HL-60 (cell line): ENCODE measurements around the gene GLIPR2.

Experiments
- DNase-seq, 2 experiments: peaks; one replicate each; pipeline ENCODE4 v3.0.0-alpha.2; 2010 to 2020; ENCODE audit warnings: low read depth in 1 of 2, low spot score in 1 of 2
- H3K27ac ChIP-seq: fragments of 250-450 bp; sonication (Bioruptor Pico); replicated peaks from 2 replicates; pipeline ENCODE4 v1.5.1; 2020; ENCODE audit warnings: mild to moderate bottlenecking, moderate library complexity
- H3K27me3 ChIP-seq: fragments of 250-450 bp; sonication (Bioruptor Pico); 2 replicates; pipeline ENCODE4 v1.5.1; 2021; ENCODE audit warnings: mild to moderate bottlenecking, moderate library complexity; ENCODE audit not compliant: insufficient read depth, poor library complexity, severe bottlenecking
- H3K4me3 ChIP-seq: replicated peaks from 2 replicates; pipeline ENCODE4 v1.5.1; 2011; ENCODE audit warnings: mild to moderate bottlenecking, control low read depth, low read length; ENCODE audit not compliant: insufficient read depth
- GABPA ChIP-seq: IDR thresholded peaks from 2 replicates; pipeline ENCODE4 v1.6.1; 2012; ENCODE audit warnings: low read depth
- POLR2AphosphoS5 ChIP-seq: IDR thresholded peaks from 2 replicates; pipeline ENCODE4 v1.6.1; 2012; ENCODE audit warnings: low read depth
- REST ChIP-seq: IDR thresholded peaks from 2 replicates; pipeline ENCODE4 v1.6.1; 2012; ENCODE audit warnings: low read depth; ENCODE audit not compliant: insufficient replicate concordance
- SPI1 ChIP-seq: IDR thresholded peaks from 2 replicates; pipeline ENCODE4 v1.6.1; 2012; ENCODE audit warnings: low read depth, mild to moderate bottlenecking, borderline replicate concordance
- TF ChIP-seq, protein P1 (sequence below): IDR thresholded peaks from one replicate; pipeline ENCODE4 v1.5.1; 2011; ENCODE audit warnings: low read length, control low read depth, inconsistent platforms; ENCODE audit not compliant: insufficient read depth

The GLIPR2 gene

DNA sequence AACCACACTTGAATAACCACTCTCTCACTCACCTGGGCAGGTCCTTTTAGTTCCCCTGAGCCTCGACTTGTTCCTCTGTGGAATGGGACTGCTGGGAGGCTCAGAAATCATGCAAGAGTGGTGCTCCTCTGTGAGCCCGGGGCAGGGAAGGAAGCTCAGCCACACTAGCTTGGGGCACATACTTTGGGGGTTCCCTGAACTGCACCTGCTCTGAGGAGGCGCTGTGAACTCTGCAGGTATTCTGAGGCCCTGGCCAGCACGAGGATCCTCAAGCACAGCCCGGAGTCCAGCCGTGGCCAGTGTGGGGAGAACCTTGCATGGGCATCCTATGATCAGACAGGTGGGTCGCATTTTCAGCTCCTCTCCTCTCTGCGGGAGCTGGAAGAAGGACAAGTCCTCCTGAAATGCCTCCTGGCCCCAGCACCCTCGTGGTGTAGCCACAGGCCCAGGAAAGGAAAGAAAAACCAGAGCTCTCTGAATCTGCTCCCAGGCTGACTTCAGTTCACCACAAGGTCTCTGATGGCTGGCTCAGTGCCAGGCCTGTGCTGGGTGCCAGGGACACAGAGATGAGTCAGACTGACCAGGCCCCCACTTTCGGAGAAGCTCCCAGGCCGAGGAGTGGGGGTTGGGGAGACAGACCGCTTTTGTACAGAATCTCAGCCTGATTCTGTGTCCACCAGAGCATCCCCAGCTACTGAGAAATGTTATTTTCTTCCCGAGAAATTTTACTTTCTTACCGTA is 11.9 kb downstream of the GLIPR2 start:
- TF ChIP-seq POLR2AphosphoS5: peak; percentile 41; the same call in 1 of the 2 replicates
- TF ChIP-seq GABPA: no peak
- Histone ChIP-seq H3K27me3 (no peaks in the 10 kb centered on the region), H3K27ac (no peak overlapping the region), H3K4me3 (no peak overlapping the region)
- peak; percentile 75 to 82 for DNase-seq

DNA sequence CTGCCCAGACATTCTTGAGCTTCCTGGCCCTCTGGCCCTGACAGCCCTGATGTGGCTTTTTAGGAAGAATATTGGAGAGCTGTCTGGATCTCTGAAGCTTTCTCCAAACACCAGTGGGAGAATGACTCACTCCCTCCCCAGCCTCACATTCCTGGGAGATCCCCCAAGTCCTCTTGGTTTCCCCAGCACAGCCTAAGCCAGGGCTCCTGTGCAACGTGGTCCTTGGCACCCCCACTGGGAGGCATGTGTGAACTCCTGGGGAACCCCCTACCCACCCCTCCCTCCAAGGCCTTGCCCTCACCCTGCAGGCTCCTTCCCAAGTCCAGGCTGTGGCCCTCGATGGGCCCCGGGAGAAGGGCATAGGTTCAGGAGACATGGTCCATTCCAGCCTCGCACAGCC is 12.7 kb downstream of the GLIPR2 start:
- no peak overlapping the region for H3K27ac ChIP-seq
- no peak for DNase-seq
- H3K27me3 ChIP-seq: no peaks in the 10 kb centered on the region
- TF ChIP-seq GABPA (no peak), POLR2AphosphoS5 (no peak), REST (no peak), SPI1 (no peak)
- TF ChIP-seq, protein P1, sequence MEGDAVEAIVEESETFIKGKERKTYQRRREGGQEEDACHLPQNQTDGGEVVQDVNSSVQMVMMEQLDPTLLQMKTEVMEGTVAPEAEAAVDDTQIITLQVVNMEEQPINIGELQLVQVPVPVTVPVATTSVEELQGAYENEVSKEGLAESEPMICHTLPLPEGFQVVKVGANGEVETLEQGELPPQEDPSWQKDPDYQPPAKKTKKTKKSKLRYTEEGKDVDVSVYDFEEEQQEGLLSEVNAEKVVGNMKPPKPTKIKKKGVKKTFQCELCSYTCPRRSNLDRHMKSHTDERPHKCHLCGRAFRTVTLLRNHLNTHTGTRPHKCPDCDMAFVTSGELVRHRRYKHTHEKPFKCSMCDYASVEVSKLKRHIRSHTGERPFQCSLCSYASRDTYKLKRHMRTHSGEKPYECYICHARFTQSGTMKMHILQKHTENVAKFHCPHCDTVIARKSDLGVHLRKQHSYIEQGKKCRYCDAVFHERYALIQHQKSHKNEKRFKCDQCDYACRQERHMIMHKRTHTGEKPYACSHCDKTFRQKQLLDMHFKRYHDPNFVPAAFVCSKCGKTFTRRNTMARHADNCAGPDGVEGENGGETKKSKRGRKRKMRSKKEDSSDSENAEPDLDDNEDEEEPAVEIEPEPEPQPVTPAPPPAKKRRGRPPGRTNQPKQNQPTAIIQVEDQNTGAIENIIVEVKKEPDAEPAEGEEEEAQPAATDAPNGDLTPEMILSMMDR: no peak
- H3K4me3 ChIP-seq: no peak overlapping the region

GRCh38 chr9:36150574-36151315 is 14.2 kb downstream of the GLIPR2 start:
- Histone ChIP-seq H3K4me3 (no peak overlapping the region), H3K27me3 (no peaks in the 10 kb centered on the region), H3K27ac (peak overlapping the region; percentile 94)
- DNase-seq: peak; percentile 56 to 64
- TF ChIP-seq SPI1 (peak; percentile 20; the same call in 1 of the 2 replicates), GABPA (no peak)

GRCh38 chr9:36151316-36152210 is 15.0 kb downstream of the GLIPR2 start:
- peak; percentile 83 to 97 for DNase-seq
- H3K27ac ChIP-seq: peak overlapping the region; percentile 94

More at GRCh38 chr9:36151316-36152210, 15.0 kb downstream of the GLIPR2 start:
- Histone ChIP-seq H3K27me3 (no peaks in the 10 kb centered on the region), H3K4me3 (no peak overlapping the region)
- TF ChIP-seq REST (peak; percentile 32), SPI1 (peak; percentile 73; the same call in 1 of the 2 replicates), GABPA (peak; percentile 72), POLR2AphosphoS5 (peak; percentile 94)
- TF ChIP-seq, protein P1: no peak
